Transverse colon (tissue), 4 donors: Measurements from ENCODE around the gene PPARA.

Source experiments
- POLR2AphosphoS5 ChIP-seq, 3 donors: sonication (generic); formaldehyde crosslinking; IDR thresholded peaks; one replicate each; pipeline ENCODE4 v1.6.1; 2016; ENCODE audit warnings: antibody characterized with exemption in 3 of 3
- TF ChIP-seq, protein P1 (sequence below), 5 experiments: fragments of 200-600 bp in 3 of 5; fragments of 450-650 bp in 2 of 5; sonication (generic) in 3 of 5; IDR thresholded peaks; 1 replicate in 2 of 5; 2 replicates in 3 of 5; pipeline ENCODE4 v1.5.1; 2016 to 2017; ENCODE audit warnings: antibody characterized with exemption in 5 of 5, inconsistent platforms in 3 of 5, mild to moderate bottlenecking in 2 of 5, moderate library complexity in 1 of 5

- TF ChIP-seq, protein P1, sequence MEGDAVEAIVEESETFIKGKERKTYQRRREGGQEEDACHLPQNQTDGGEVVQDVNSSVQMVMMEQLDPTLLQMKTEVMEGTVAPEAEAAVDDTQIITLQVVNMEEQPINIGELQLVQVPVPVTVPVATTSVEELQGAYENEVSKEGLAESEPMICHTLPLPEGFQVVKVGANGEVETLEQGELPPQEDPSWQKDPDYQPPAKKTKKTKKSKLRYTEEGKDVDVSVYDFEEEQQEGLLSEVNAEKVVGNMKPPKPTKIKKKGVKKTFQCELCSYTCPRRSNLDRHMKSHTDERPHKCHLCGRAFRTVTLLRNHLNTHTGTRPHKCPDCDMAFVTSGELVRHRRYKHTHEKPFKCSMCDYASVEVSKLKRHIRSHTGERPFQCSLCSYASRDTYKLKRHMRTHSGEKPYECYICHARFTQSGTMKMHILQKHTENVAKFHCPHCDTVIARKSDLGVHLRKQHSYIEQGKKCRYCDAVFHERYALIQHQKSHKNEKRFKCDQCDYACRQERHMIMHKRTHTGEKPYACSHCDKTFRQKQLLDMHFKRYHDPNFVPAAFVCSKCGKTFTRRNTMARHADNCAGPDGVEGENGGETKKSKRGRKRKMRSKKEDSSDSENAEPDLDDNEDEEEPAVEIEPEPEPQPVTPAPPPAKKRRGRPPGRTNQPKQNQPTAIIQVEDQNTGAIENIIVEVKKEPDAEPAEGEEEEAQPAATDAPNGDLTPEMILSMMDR (IDR thresholded peaks at IDR 0.05): no peak
- TF ChIP-seq POLR2AphosphoS5 (IDR thresholded peaks at IDR 0.05): peak; percentile 68 to 90 (median 77)
These were observed 117.3 kb downstream of the PPARA start, which contains the start of gene TTC38 for GRCh38 chr22:46267431-46268279.
